Small intestine (tissue), 7 donors: ENCODE results near the gene SFMBT1. TPM values are rescaled to one million over a fixed set of nuclear protein-coding genes. Genes with fewer than 3 reads are reported as not detected.

Source experiments
- DNase-seq, 2 donors: peaks; one replicate each; pipeline versions ENCODE4 v3.0.0 to v3.0.0-alpha.2; 2013
- FAIRE-seq: peaks from 2 replicates; lab custom pipeline; 2012; peaks lifted over from hg19 to GRCh38; lab: Jason Lieb, UNC
- H3K27ac ChIP-seq, 3 donors: one replicate each; pipeline ENCODE4 v1.5.1; 2013; ENCODE audit warnings: low read length in 2 of 3, mild to moderate bottlenecking in 2 of 3, control low read depth in 1 of 3, inconsistent platforms in 1 of 3, low read depth in 1 of 3, moderate library complexity in 1 of 3
- H3K27me3 ChIP-seq, 3 donors: one replicate each; pipeline ENCODE4 v1.6.1; 2013; ENCODE audit warnings: low read length in 3 of 3, inconsistent platforms in 1 of 3; ENCODE audit not compliant: control insufficient read depth in 3 of 3, insufficient read depth in 3 of 3
- H3K36me3 ChIP-seq, 3 donors: one replicate each; pipeline ENCODE4 v1.6.1; 2013; ENCODE audit warnings: low read length in 3 of 3, inconsistent platforms in 1 of 3, low read depth in 1 of 3, mild to moderate bottlenecking in 1 of 3, moderate library complexity in 1 of 3; ENCODE audit not compliant: control insufficient read depth in 3 of 3, insufficient read depth in 2 of 3
- H3K4me1 ChIP-seq, 3 donors: one replicate each; pipeline ENCODE4 v1.6.1; 2013; ENCODE audit warnings: low read length in 2 of 3, inconsistent platforms in 1 of 3, low read depth in 1 of 3, mild to moderate bottlenecking in 1 of 3, moderate library complexity in 1 of 3; ENCODE audit not compliant: control insufficient read depth in 3 of 3, insufficient read depth in 2 of 3
- H3K4me3 ChIP-seq, 3 donors: one replicate each; pipeline ENCODE4 v1.5.1; 2013; ENCODE audit warnings: low read length in 3 of 3, control low read depth in 1 of 3, inconsistent platforms in 1 of 3, low read depth in 1 of 3, mild to moderate bottlenecking in 1 of 3, moderate library complexity in 1 of 3
- H3K9me3 ChIP-seq, 2 donors: one replicate each; pipeline ENCODE4 v1.6.1; 2013; ENCODE audit warnings: low read depth in 1 of 2, low read length in 1 of 2; ENCODE audit not compliant: control insufficient read depth in 2 of 2, insufficient read depth in 1 of 2
- WGBS, 3 donors: extraction: QIAGEN DNeasy Blood & Tissue Kit; methylation state at CpG; one replicate each; pipeline ENCODE4 v1.1.7; 2013; 5-methylcytosine and 5-hydroxymethylcytosine counted together
- polyA plus RNA-seq, 4 donors: library from polyadenylated mRNA; stranded (reverse) in 3 of 4; unstranded in 1 of 4; fragments of 200-250 nt in 3 of 4; fragments of 120-200 nt in 1 of 4; gene quantifications; one replicate each; pipeline versions ENCODE4 v1.2.1 to v1.2.3, GENCODE V29; 2013
- donor health status: healthy with polysubstance abuse.
- donor health status: control.
- donor health status: control.
- donor health status: Bipolar disorder and iron deficiency.
- donor health status: healthy.

SFMBT1 gene
- polyA plus RNA-seq, 4 donors = 2.5 to 19.3 (median 4.3) TPM

- Histone ChIP-seq H3K27me3 (no peaks in the 10 kb centered on the region), H3K27ac (no peak overlapping the region), H3K36me3 (peaks cover 0 to 6% (median 3%) of the 10 kb centered on the region in 3 donors), H3K4me3 (no peak overlapping the region), H3K4me1 (no peaks in the 10 kb centered on the region), H3K9me3 (no peaks in the 10 kb centered on the region)
- FAIRE-seq (no peak), DNase-seq (peak in 1 of 2 donors; percentile 24)
- WGBS, 3 donors = 65 to 89% (median 88%) methylated on average over 4 of the region's 4 CpGs
These were observed 164.0 kb downstream of the SFMBT1 start for GRCh38 chr3:52881871-52882270.

GRCh38 chr3:52880474-52880873 is 165.4 kb downstream of the SFMBT1 start:
- Histone ChIP-seq H3K4me3 (no peak overlapping the region), H3K27me3 (no peaks in the 10 kb centered on the region), H3K27ac (no peak overlapping the region), H3K36me3 (peaks cover 0 to 3% (median 3%) of the 10 kb centered on the region in 3 donors), H3K9me3 (no peaks in the 10 kb centered on the region), H3K4me1 (no peaks in the 10 kb centered on the region)
- FAIRE-seq (no peak), DNase-seq (no peak)
- 81 to 92% (median 91%) methylated on average over 3 of the region's 3 CpGs for WGBS, 3 donors

GRCh38 chr3:52880047-52880446 is 165.8 kb downstream of the SFMBT1 start:
- H3K4me3 ChIP-seq = no peak overlapping the region
- H3K36me3 ChIP-seq = peaks cover 0 to 3% (median 2%) of the 10 kb centered on the region in 3 donors
- H3K9me3 ChIP-seq = no peaks in the 10 kb centered on the region
- no peaks in the 10 kb centered on the region for H3K27me3 ChIP-seq
- 86 to 92% (median 92%) methylated on average over 5 of the region's 5 CpGs for WGBS, 3 donors
- H3K27ac ChIP-seq = no peak overlapping the region
- FAIRE-seq = no peak
- DNase-seq = no peak
- H3K4me1 ChIP-seq = no peaks in the 10 kb centered on the region

- DNase-seq (no peak), FAIRE-seq (no peak)
- no peak overlapping the region for H3K27ac ChIP-seq
- no peak overlapping the region for H3K4me3 ChIP-seq
- H3K9me3 ChIP-seq = no peaks in the 10 kb centered on the region
- H3K27me3 ChIP-seq = no peaks in the 10 kb centered on the region
- no peaks in the 10 kb centered on the region for H3K4me1 ChIP-seq
- peaks cover 0 to 3% (median 2%) of the 10 kb centered on the region in 3 donors for H3K36me3 ChIP-seq
- 95 to 96% (median 96%) methylated on average over 4 of the region's 4 CpGs for WGBS, 3 donors
These were observed 166.3 kb downstream of the SFMBT1 start for GRCh38 chr3:52879581-52879980.

- H3K36me3 ChIP-seq = peaks cover 0 to 3% (median 2%) of the 10 kb centered on the region in 3 donors
- 92 to 98% (median 96%) methylated on average over 4 of the region's 4 CpGs for WGBS, 3 donors
- H3K4me1 ChIP-seq = no peaks in the 10 kb centered on the region
- no peaks in the 10 kb centered on the region for H3K9me3 ChIP-seq
- FAIRE-seq = no peak
- H3K4me3 ChIP-seq = no peak overlapping the region
- H3K27me3 ChIP-seq = no peaks in the 10 kb centered on the region
- no peak for DNase-seq
- no peak overlapping the region for H3K27ac ChIP-seq
These were observed 166.8 kb downstream of the SFMBT1 start for GRCh38 chr3:52879090-52879489.

- WGBS, 3 donors = 88 to 100% (median 99%) methylated on average over 3 of the region's 3 CpGs
- H3K4me1 ChIP-seq = no peaks in the 10 kb centered on the region
- FAIRE-seq = no peak
These were observed 168.8 kb downstream of the SFMBT1 start for GRCh38 chr3:52877085-52877484.

DNA sequence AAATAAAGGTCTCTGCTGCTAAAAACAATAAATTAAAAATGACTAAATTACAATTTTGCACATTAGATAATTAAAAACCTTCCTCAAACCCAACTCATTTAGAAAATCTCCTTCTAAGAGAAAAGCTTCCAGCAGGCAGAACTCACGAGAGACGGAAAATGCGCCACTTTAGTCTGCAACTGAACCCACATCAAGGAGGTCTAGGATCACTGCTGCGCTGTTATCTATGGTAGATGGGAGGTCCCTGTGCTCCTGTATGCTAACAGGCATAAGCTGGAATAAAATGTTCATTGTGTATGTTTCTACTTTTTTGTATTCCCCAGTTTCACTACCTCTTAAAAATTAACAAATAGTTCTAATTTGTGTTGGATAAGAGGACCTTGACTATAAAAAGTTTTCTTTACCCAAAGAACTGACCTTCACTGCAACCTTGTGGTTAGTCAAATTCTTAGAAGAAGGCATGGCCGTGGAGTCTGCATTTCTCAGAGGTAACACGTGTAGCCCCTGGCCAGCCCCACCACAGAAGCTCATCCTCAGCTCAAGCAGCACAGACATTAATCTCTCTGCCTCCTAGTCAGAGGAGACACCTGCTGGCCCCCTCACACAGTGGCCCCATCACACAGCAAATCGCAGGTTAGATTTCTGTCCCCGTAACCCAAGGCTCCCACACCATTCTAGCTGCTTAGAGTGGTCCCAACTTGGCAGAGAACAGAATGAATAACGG is 170.8 kb downstream of the SFMBT1 start:
- Histone ChIP-seq H3K9me3 (peaks cover 0 to 3% of the 10 kb centered on the region in 2 donors), H3K36me3 (peaks cover 0 to 6% (median 2%) of the 10 kb centered on the region in 3 donors), H3K4me1 (no peaks in the 10 kb centered on the region), H3K27me3 (no peaks in the 10 kb centered on the region), H3K27ac (no peak overlapping the region), H3K4me3 (no peak overlapping the region)
- WGBS, 3 donors = 85 to 93% (median 86%) methylated on average over 9 of the region's 9 CpGs
- DNase-seq (no peak), FAIRE-seq (no peak)

More at GRCh38 chr3:52877085-52877484, 168.8 kb downstream of the SFMBT1 start:
- H3K36me3 ChIP-seq = peaks cover 0 to 3% (median 2%) of the 10 kb centered on the region in 3 donors
- H3K27ac ChIP-seq = no peak overlapping the region
- H3K27me3 ChIP-seq = no peaks in the 10 kb centered on the region
- H3K4me3 ChIP-seq = no peak overlapping the region
- DNase-seq = no peak
- no peaks in the 10 kb centered on the region for H3K9me3 ChIP-seq

DNA sequence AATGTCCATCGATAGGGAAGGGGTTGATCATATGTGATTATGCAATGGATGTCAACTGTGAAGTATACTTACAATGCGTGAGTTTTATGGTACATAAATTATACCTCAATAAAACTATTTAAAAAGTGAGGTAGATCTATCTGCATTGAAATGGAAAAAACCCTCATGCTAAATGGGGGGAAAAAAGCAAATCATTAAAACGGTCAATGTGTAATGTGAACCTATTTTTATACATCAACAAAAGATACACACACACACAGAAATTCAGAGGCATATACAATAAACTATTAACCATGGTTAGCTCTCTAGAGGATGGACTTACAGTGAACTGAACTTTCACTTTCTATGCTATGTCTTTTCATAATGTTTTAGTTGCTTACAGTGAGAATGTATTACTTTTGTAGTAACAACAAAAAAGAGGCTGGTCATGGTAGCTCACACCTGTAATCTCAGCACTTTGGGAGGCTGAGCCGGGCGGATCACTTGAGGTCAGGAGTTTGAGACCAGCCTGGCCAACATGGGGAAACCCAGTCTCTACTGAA is 171.6 kb downstream of the SFMBT1 start:
- H3K36me3 ChIP-seq = peaks cover 0 to 6% (median 0%) of the 10 kb centered on the region in 3 donors
- H3K9me3 ChIP-seq = peaks cover 0 to 3% of the 10 kb centered on the region in 2 donors
- no peaks in the 10 kb centered on the region for H3K27me3 ChIP-seq
- no peak overlapping the region for H3K27ac ChIP-seq
- FAIRE-seq = no peak
- no peak for DNase-seq
- H3K4me3 ChIP-seq = no peak overlapping the region
- H3K4me1 ChIP-seq = no peaks in the 10 kb centered on the region
- 36 to 56% (median 39%) methylated on average over 5 of the region's 5 CpGs for WGBS, 3 donors
